Osteoblast (primary cell): ENCODE results near the gene FNIP1. TPM values are rescaled to one million over a fixed set of nuclear protein-coding genes. Genes with fewer than 3 reads are reported as not detected.

Source experiments
- DNase-seq: peaks from one replicate; pipeline ENCODE4 v3.0.0; 2011; ENCODE audit warnings: low spot score, mixed read lengths; ENCODE audit not compliant: insufficient read length; ENCODE audit errors: missing footprints
- H2AFZ ChIP-seq: 2 replicates; pipeline ENCODE4 v1.6.0; 2011; ENCODE audit warnings: mild to moderate bottlenecking, low read length
- H3K27ac ChIP-seq: 2 replicates; pipeline ENCODE4 v1.5.1; 2011; ENCODE audit warnings: mild to moderate bottlenecking, low read depth, low read length, moderate library complexity
- H3K27me3 ChIP-seq: 2 replicates; pipeline ENCODE4 v1.6.0; 2012; ENCODE audit warnings: mild to moderate bottlenecking, control low read depth, inconsistent platforms, low read length, moderate library complexity; ENCODE audit not compliant: insufficient read depth
- H3K36me3 ChIP-seq: 2 replicates; pipeline ENCODE4 v1.5.1; 2011; ENCODE audit warnings: mild to moderate bottlenecking, low read length, control low read depth, moderate library complexity; ENCODE audit not compliant: insufficient read depth
- H3K4me1 ChIP-seq: 2 replicates; pipeline ENCODE4 v1.5.1; 2011; ENCODE audit warnings: mild to moderate bottlenecking, low read length, control low read depth, moderate library complexity; ENCODE audit not compliant: insufficient read depth
- H3K4me2 ChIP-seq: 2 replicates; pipeline ENCODE4 v1.6.0; 2011; ENCODE audit warnings: mild to moderate bottlenecking, low read length; ENCODE audit not compliant: insufficient read depth
- H3K4me3 ChIP-seq: fragments of 200-600 bp; sonication (generic); 3 replicates; pipeline ENCODE4 v1.5.1; 2012; ENCODE audit warnings: mild to moderate bottlenecking, low read length, inconsistent platforms; ENCODE audit not compliant: insufficient read depth
- H3K79me2 ChIP-seq: 2 replicates; pipeline ENCODE4 v1.6.0; 2012; ENCODE audit warnings: mild to moderate bottlenecking, low read length, control low read depth, inconsistent platforms; ENCODE audit not compliant: insufficient read depth
- H3K9me3 ChIP-seq: 2 replicates; pipeline ENCODE4 v1.5.1; 2011; ENCODE audit warnings: low read depth, low read length, control low read depth
- H4K20me1 ChIP-seq: 2 replicates; pipeline ENCODE4 v1.6.0; 2012; ENCODE audit warnings: mild to moderate bottlenecking, low read length, control low read depth; ENCODE audit not compliant: insufficient read depth
- CTCF ChIP-seq: IDR thresholded peaks from 2 replicates; pipeline ENCODE4 v1.5.1; 2011; ENCODE audit warnings: mild to moderate bottlenecking, low read depth, low read length, moderate library complexity; ENCODE audit errors: extremely low read depth
- total RNA-seq: library from RNA; depleted of rRNA; stranded (reverse); fragments of >200 nt; gene quantifications from 2 replicates; pipeline ENCODE4 v1.2.3, GENCODE V29; 2012

FNIP1 gene
- total RNA-seq, 1 donor: 116 TPM

GRCh38 chr5:131767891-131768290, 28.9 kb downstream of the FNIP1 start:
- H2AFZ ChIP-seq: no peak overlapping the region
- no peak overlapping the region for H3K4me2 ChIP-seq
- no peak for DNase-seq
- TF ChIP-seq CTCF: no peak
- H3K79me2 ChIP-seq: peaks cover 98% of the 10 kb centered on the region
- peaks cover 4% of the 10 kb centered on the region for H3K4me1 ChIP-seq
- no peak overlapping the region for H3K4me3 ChIP-seq
- peaks cover 7% of the 10 kb centered on the region for H3K36me3 ChIP-seq
- H3K9me3 ChIP-seq: no peaks in the 10 kb centered on the region
- no peaks in the 10 kb centered on the region for H3K27me3 ChIP-seq
- H3K27ac ChIP-seq: no peak overlapping the region
- H4K20me1 ChIP-seq: peaks cover 52% of the 10 kb centered on the region

GRCh38 chr5:131766689-131767088, 30.1 kb downstream of the FNIP1 start:
- no peak for TF ChIP-seq CTCF
- Histone ChIP-seq H2AFZ (no peak overlapping the region), H3K4me1 (no peaks in the 10 kb centered on the region), H3K4me3 (no peak overlapping the region), H4K20me1 (peaks cover 54% of the 10 kb centered on the region), H3K79me2 (peaks cover 98% of the 10 kb centered on the region), H3K9me3 (no peaks in the 10 kb centered on the region), H3K4me2 (no peak overlapping the region), H3K36me3 (peaks cover 7% of the 10 kb centered on the region), H3K27ac (no peak overlapping the region), H3K27me3 (no peaks in the 10 kb centered on the region)
- DNase-seq: no peak

DNA sequence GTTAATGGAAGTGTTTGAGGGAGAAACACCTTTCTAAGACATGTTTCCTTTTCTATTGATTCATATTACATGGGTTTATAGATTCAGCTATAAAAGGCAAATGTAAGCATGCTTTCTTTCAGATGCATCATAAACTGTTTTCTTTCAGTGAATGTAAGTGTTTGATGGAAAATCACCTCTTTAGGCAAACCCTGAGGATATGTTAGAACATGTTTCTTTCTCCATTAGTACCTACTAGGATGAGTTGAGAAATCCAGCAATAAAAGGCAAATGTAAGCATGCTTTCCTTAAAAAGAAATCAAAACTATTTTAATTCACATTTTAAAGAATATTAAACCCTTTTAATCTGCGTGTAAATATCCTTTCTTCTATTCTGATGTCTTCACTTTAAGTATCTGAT, 31.6 kb downstream of the FNIP1 start:
- no peak for TF ChIP-seq CTCF
- DNase-seq: no peak
- Histone ChIP-seq H2AFZ (no peak overlapping the region), H3K27me3 (no peaks in the 10 kb centered on the region), H3K9me3 (no peaks in the 10 kb centered on the region), H3K4me2 (no peak overlapping the region), H3K27ac (no peak overlapping the region), H3K36me3 (peaks cover 7% of the 10 kb centered on the region), H3K4me3 (no peak overlapping the region), H4K20me1 (peaks cover 55% of the 10 kb centered on the region), H3K79me2 (peaks cover 98% of the 10 kb centered on the region), H3K4me1 (no peaks in the 10 kb centered on the region)

DNA sequence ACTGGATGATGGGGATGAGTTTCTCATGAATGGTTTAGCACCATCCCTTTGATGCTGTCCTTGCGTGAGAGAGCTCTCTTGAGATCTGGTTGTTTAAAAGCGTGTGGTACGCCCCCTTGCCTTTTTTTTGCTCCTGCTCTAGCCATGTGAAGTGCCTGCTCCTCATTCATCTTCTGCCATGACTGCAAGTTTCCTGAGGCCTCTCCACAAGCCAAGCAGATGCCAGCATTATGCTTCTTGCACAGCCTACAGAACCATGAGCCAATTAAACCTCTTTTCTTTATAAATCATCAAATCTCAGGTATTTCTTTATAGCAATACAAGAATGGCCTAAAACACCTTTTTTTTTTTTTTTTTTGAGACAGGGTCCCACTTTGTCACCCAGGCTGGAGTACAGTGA, 32.8 kb downstream of the FNIP1 start:
- H3K27me3 ChIP-seq: no peaks in the 10 kb centered on the region
- DNase-seq: no peak
- H3K9me3 ChIP-seq: no peaks in the 10 kb centered on the region
- H3K4me1 ChIP-seq: no peaks in the 10 kb centered on the region
- H3K27ac ChIP-seq: no peak overlapping the region
- H2AFZ ChIP-seq: no peak overlapping the region
- peaks cover 7% of the 10 kb centered on the region for H3K36me3 ChIP-seq
- no peak overlapping the region for H3K4me2 ChIP-seq
- no peak for TF ChIP-seq CTCF
- H4K20me1 ChIP-seq: peaks cover 55% of the 10 kb centered on the region
- H3K79me2 ChIP-seq: peaks cover 98% of the 10 kb centered on the region
- no peak overlapping the region for H3K4me3 ChIP-seq
